ENCODE measurements around the gene PPP2R5C. TPM values are rescaled to one million over a fixed set of nuclear protein-coding genes. Genes with fewer than 3 reads are reported as not detected.
"Not testable (repeated sequence)": the region's sequence is repeated elsewhere in the genome, so short reads cannot be mapped to it uniquely, and the experiment has no call there.

Gene PPP2R5C
- 81.6 TPM for polyA plus RNA-seq (2013, experiment 1 of 2)
- 104 TPM for polyA plus RNA-seq (2013, experiment 2 of 2)

DNA sequence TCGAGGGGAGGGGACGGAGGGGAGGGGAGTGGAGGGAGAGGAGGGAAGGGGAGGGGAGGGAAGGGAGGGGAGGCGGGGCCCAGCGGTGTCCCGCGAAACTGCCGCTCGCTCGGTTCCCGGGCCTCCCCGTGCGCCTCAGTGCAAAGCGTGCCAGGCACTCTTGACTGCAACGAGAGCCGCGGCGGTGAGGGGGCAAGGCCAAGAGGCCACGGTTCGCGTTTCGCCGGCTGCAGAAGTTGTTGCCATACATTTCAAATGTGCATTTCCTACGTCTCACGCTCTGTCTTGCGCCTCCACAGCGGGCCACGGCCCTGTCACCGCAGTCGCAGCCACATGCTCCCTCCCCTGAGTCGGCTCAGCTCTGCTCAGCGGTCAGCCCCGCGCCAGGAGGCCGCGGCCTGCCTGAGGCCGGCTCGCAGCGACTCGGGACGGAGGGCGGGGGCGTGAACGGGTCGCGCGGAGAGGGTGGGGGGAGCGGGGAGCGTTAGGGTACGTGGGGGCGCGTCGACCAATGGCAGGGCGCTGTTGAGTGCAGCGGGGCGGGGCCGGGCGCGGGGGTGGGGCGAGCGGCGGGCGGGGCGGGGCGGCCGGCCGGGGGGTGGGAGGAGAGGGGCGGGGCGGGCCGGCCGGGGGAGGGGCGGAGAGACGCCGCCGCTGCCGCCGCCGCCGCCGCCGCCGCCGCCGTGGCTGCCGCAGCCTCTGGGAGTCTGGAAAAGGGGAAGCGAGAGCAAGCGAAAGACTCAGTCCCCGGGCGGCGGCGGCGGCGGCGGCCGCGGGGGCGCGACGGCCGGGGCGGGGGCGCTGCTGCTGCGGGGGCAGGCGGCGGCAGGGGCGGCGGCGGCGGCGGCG lies at the start of gene PPP2R5C:
Gene PPP2R5C, plus strand, starts transcription at position 678 of the 849 bp plus-strand sequence. CDS start 185 bp downstream, outside the sequence.
- under 1% methylated on average over 78 of the region's 110 CpGs for WGBS

DNA sequence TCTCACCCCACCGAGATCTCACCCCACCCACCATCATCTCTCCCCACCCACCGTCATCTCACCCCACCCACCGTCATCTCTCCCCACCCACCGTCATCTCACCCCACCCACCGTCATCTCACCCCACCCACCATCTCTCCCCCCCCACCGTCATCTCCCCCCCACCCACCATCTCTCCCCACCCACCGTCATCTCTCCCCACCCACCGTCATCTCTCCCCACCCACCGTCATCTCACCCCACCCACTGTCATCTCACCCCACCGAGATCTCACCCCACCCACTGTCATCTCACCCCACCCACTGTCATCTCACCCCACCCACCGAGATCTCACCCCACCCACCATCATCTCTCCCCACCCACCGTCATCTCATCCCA lies 49.7 kb upstream of the PPP2R5C start:
- WGBS: 84% methylated on average over 3 of the region's 12 CpGs
- not testable (repeated sequence) for H3K9me3 ChIP-seq (ENCODE audit: insufficient read depth, low read depth, low read length); H3K27ac ChIP-seq (ENCODE audit: low read depth, low read length); H3K4me1 ChIP-seq (ENCODE audit: insufficient read depth, low read length); H3K4me3 ChIP-seq (ENCODE audit: low read length); H3K27me3 ChIP-seq (ENCODE audit: insufficient read depth, low read length); H3K9ac ChIP-seq (ENCODE audit: low read depth, low read length); H3K36me3 ChIP-seq (ENCODE audit: insufficient read depth, low read length)

More for the DNA sequence above, at the start of gene PPP2R5C:
- Histone ChIP-seq H3K27me3 (ENCODE audit: insufficient read depth, low read length) (peaks cover 28% of the 10 kb centered on the region), H3K36me3 (ENCODE audit: insufficient read depth, low read length) (peaks cover 10% of the 10 kb centered on the region), H3K4me3 (ENCODE audit: low read length) (peak within 1 kb of the TSS; percentile 100), H3K9ac (ENCODE audit: low read depth, low read length) (peak within 1 kb of the TSS; percentile 84), H3K27ac (ENCODE audit: low read depth, low read length) (peak within 1 kb of the TSS; percentile 90), H3K4me1 (ENCODE audit: insufficient read depth, low read length) (peaks cover 11% of the 10 kb centered on the region), H3K9me3 (ENCODE audit: insufficient read depth, low read depth, low read length) (no peaks in the 10 kb centered on the region)

DNA sequence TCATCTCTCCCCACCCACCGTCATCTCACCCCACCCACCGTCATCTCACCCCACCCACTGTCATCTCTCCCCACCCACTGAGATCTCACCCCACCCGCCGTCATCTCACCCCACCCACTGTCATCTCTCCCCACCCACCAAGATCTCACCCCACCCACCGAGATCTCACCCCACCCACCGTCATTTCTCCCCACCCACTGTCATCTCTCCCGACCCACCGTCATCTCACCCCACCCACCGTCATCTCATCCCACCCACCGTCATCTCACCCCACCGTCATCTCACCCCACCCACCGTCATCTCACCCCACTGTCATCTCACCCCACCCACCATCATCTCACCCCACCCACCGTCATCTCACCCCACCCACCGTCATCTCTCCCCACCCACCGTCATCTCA lies 49.2 kb upstream of the PPP2R5C start:
- WGBS: 94% methylated on average over 13 of the region's 15 CpGs
- not testable (repeated sequence) for H3K27ac ChIP-seq (ENCODE audit: low read depth, low read length); H3K9ac ChIP-seq (ENCODE audit: low read depth, low read length); H3K36me3 ChIP-seq (ENCODE audit: insufficient read depth, low read length); H3K4me3 ChIP-seq (ENCODE audit: low read length); H3K4me1 ChIP-seq (ENCODE audit: insufficient read depth, low read length); H3K27me3 ChIP-seq (ENCODE audit: insufficient read depth, low read length); H3K9me3 ChIP-seq (ENCODE audit: insufficient read depth, low read depth, low read length)

DNA sequence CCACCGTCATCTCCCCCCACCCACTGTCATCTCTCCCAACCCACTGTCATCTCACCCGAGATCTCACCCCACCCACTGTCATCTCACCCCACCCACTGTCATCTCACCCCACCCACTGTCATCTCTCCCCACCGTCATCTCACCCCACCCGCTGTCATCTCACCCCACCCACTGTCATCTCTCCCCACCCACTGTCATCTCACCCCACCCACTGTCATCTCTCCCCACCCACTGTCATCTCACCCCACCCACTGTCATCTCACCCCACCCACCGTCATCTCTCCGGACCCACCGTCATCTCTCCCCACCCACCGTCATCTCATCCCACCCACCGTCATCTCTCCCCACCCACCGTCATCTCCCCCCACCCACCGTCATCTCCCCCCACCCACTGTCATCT lies 48.4 kb upstream of the PPP2R5C start:
- H3K27ac ChIP-seq (ENCODE audit: low read depth, low read length); H3K36me3 ChIP-seq (ENCODE audit: insufficient read depth, low read length); H3K4me3 ChIP-seq (ENCODE audit: low read length); H3K9me3 ChIP-seq (ENCODE audit: insufficient read depth, low read depth, low read length); H3K27me3 ChIP-seq (ENCODE audit: insufficient read depth, low read length); H3K4me1 ChIP-seq (ENCODE audit: insufficient read depth, low read length); H3K9ac ChIP-seq (ENCODE audit: low read depth, low read length): not testable (repeated sequence)
- 100% methylated on average over 3 of the region's 11 CpGs for WGBS

DNA sequence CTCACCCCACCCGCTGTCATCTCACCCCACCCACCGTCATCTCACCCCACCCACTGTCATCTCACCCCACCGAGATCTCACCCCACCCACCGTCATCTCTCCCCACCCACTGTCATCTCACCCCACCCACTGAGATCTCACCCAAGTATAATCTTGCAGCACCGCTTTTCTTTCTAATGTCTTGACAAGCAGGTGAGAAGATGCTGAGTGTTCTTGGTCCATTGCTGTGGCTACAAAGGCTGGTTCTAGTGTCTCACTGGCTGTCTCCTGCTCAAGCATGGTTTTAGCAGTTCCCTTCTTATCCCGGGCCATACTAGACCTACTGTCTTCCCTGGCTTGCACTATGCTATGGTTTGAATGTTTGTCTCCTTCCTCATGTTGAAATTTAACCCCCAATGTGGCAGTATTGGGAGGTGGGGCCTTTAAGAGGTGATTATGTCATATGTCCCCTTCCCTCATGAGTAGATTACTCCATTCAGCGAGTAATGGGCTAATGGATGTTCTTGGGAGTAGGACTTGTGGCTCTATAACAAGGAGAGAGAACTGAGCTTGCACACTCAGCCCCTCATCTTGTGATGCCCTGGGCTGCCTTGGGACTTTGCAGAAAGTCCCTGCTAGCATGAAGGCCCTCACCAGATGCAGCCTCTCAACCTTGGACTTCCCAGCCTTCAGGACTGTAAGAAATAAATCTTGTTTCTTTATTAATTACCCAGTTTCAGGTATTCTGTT lies 47.7 kb upstream of the PPP2R5C start:
- Histone ChIP-seq H3K9ac (ENCODE audit: low read depth, low read length) (no peak overlapping the region), H3K27ac (ENCODE audit: low read depth, low read length) (no peak overlapping the region), H3K9me3 (ENCODE audit: insufficient read depth, low read depth, low read length) (no peaks in the 10 kb centered on the region), H3K4me1 (ENCODE audit: insufficient read depth, low read length) (no peaks in the 10 kb centered on the region), H3K27me3 (ENCODE audit: insufficient read depth, low read length) (no peaks in the 10 kb centered on the region), H3K36me3 (ENCODE audit: insufficient read depth, low read length) (no peaks in the 10 kb centered on the region), H3K4me3 (ENCODE audit: low read length) (no peak overlapping the region)
- 90% methylated on average over 7 of the region's 7 CpGs for WGBS

DNA sequence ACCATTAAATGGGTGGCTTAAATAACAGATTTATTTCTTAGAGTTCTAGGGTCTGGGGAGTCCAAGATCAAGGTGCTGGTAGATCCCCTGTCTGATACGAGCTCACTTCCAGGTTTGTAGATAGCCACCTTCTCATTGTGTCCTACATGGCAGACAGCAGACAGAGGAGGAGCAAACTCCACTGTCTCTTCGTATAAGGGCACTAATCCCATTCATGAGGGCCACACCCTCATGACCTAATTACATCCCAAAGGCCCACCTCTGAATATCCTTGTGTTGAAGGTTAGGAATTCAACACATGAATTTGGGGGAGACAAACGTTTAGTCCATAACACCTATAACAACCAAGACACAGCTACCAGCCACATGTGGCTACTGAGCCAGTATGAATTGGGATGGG lies 47.1 kb upstream of the PPP2R5C start:
- no peaks in the 10 kb centered on the region for H3K27me3 ChIP-seq (ENCODE audit: insufficient read depth, low read length)
- H3K9ac ChIP-seq (ENCODE audit: low read depth, low read length): no peak overlapping the region
- 94% methylated on average over 2 of the region's 3 CpGs for WGBS
- H3K27ac ChIP-seq (ENCODE audit: low read depth, low read length): no peak overlapping the region
- peaks cover 2% of the 10 kb centered on the region; the same call in 1 of the 2 replicates for H3K4me1 ChIP-seq (ENCODE audit: insufficient read depth, low read length)
- H3K4me3 ChIP-seq (ENCODE audit: low read length): no peak overlapping the region
- no peaks in the 10 kb centered on the region for H3K9me3 ChIP-seq (ENCODE audit: insufficient read depth, low read depth, low read length)
- H3K36me3 ChIP-seq (ENCODE audit: insufficient read depth, low read length): no peaks in the 10 kb centered on the region

DNA sequence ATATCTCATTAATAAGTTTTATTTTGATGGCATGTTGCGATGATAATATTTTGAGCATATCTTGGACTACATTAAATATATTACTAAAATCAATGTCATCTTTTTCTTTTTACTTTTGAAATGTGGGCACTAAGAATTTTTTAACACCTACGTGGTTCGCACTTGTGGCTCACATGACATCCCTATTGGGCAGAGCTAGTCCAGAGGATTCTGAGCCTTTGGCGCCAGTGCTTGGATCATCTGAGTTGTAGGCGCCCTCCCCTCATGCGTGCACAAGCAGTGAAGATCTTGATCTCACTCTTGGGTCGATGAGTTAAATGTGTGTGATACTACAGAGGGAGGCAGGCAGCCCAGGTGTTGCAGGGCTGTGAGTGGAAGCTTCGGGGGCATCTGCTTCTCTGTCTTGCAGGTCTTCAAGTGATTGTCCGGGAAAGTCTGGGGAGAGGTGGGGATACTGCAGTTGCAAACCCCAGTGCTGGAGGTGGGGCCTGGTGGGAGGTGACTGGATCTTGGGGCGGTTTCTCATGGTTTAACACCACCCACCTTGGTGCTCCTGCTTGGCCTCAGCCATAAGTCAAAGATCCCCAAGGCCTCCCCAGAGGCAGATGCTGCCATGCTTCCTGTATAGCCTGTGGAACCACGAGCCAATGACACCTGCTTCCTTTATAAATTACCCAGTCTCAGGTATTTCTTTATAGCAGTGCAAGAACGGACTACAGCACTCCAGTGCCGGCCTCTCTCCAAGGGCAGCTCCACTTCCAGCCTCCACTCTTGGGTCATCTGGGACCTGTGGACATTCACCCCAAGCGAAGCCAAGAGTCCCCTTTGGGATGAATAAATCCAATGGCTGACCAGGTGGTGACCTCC lies 46.1 kb upstream of the PPP2R5C start:
- Histone ChIP-seq H3K4me1 (ENCODE audit: insufficient read depth, low read length) (peaks cover 4% of the 10 kb centered on the region; the same call in 1 of the 2 replicates), H3K36me3 (ENCODE audit: insufficient read depth, low read length) (no peaks in the 10 kb centered on the region), H3K9me3 (ENCODE audit: insufficient read depth, low read depth, low read length) (no peaks in the 10 kb centered on the region), H3K4me3 (ENCODE audit: low read length) (no peak overlapping the region), H3K27ac (ENCODE audit: low read depth, low read length) (no peak overlapping the region), H3K9ac (ENCODE audit: low read depth, low read length) (no peak overlapping the region), H3K27me3 (ENCODE audit: insufficient read depth, low read length) (no peaks in the 10 kb centered on the region)
- 91% methylated on average over 13 of the region's 14 CpGs for WGBS

DNA sequence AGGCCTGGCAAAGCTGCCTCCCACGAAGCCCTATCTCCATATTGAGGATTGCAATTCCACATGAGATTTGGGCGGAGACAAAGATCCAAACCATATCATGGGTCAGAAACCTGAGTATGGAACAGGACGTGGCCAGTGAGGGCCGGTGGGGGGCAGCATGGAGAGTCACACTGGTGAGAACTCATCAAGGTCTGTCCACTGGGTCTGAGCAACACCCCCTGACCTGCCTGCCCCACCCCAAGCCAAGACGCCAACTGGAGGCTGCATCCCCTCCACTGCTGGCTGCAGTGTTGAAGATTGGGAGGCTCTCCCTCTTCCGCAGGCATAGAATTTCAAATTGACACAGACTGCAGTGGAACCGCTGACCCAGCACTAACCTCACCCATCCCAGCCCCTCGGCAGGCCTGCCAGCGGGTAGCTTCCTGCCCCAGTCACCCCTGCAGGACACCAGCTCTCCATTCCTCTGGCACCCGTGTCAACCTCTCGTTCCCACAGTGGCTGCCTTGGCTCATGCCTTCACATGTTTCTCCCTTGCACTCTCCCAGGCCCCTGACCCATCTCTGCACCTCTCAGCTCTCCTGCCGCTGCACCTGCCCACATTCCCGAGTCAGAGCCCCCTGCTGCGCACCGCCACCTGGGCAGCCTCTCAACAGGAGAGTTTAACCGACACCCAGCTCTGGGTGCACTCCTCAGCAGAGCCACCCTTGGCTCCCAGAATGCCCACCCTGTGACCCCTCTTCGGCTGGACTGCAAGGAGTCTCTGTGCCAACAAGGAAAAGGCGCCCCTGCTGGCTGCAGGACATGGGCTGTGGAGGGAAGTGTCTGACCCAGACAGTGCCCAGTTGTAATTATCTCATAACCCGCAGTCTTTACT lies 45.2 kb upstream of the PPP2R5C start:
- no peak overlapping the region for H3K4me3 ChIP-seq (ENCODE audit: low read length)
- H3K9ac ChIP-seq (ENCODE audit: low read depth, low read length): no peak overlapping the region
- H3K4me1 ChIP-seq (ENCODE audit: insufficient read depth, low read length): peaks cover 6% of the 10 kb centered on the region; the same call in 1 of the 2 replicates
- no peak overlapping the region for H3K27ac ChIP-seq (ENCODE audit: low read depth, low read length)
- no peaks in the 10 kb centered on the region for H3K9me3 ChIP-seq (ENCODE audit: insufficient read depth, low read depth, low read length)
- WGBS: 95% methylated on average over 19 of the region's 19 CpGs
- H3K27me3 ChIP-seq (ENCODE audit: insufficient read depth, low read length): no peaks in the 10 kb centered on the region
- no peaks in the 10 kb centered on the region for H3K36me3 ChIP-seq (ENCODE audit: insufficient read depth, low read length)

DNA sequence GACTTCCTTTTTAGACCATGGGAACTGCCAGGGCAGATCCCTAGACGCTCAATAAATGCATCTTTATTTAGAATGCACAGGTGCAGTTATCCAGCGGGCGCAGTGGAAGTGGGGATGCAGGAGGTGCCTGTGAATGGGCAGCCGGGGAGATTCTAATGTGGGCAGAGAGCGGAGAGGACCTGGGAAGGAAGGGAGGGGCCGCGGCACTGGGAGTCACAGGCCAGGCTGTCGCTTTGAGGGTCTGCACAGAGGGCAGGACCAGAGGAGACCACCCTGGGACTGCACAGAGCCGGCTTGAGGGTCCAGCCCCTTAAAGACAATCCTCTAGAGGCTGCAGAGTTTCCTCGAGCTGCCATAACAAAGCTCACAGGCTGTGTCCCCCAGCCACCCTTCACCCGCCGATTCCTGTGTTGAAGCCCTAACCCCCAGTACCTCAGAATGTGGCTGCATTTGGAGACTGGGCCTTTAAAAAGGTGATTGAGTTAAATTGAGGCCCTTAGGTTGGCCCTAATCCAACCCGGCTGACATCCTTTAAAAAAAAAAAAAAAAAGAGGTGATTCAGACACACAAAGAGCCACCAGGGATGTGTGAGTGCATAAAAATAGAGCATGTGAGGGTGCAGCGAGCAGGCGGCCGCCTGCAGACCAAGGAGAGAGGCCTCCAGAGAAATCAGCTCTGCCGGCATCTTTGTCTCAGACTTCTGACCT lies 44.4 kb upstream of the PPP2R5C start:
- WGBS: 83% methylated on average over 17 of the region's 17 CpGs
- Histone ChIP-seq H3K4me1 (ENCODE audit: insufficient read depth, low read length) (peaks cover 13% of the 10 kb centered on the region), H3K4me3 (ENCODE audit: low read length) (no peak overlapping the region), H3K27me3 (ENCODE audit: insufficient read depth, low read length) (no peaks in the 10 kb centered on the region), H3K9me3 (ENCODE audit: insufficient read depth, low read depth, low read length) (no peaks in the 10 kb centered on the region), H3K36me3 (ENCODE audit: insufficient read depth, low read length) (no peaks in the 10 kb centered on the region), H3K9ac (ENCODE audit: low read depth, low read length) (no peak overlapping the region), H3K27ac (ENCODE audit: low read depth, low read length) (no peak overlapping the region; the same call in 1 of the 2 replicates)

Data from HUES64 (cell line).